Measurements from ENCODE around the gene EEFSEC. TPM values are rescaled to one million over a fixed set of nuclear protein-coding genes. Genes with fewer than 3 reads are reported as not detected.

The EEFSEC gene
- total and polyA plus RNA-seq, 2 of the 4 experiments (the other 2 are of a cell fraction) = 4.5 to 9.3 TPM

DNA sequence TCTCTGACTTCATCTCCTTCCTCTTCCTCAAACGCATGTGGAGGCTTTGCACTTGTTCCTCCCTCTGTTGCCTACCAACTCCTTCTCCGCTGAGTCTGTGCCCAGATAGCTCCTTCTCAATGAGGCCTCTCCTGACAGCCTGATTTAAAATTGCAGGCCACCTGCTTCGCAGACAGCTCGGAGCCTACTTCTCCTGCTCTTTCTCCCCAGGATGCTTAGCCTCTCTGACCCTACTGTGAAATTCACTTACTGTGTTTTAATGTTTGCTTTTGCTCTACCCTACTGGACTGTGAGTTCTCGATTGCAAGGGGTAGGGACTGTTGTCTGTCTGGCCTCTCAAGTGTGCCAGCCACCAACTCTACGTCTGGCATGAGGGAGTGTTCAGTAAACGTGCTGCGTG, 83.4 kb downstream of the EEFSEC start:
- in situ Hi-C loops (cut with MboI; ENCODE audit: low sequenced_read_pairs) = no loop called here
- Histone ChIP-seq H3K9me1 (ENCODE audit: insufficient read depth, low read length) (0 out of 2 replicates have a peak, but pooled peaks cover 10% of the 10 kb centered on the region), H3K27me3 (ENCODE audit: control insufficient read depth, insufficient read depth, low read length) (no peaks in the 10 kb centered on the region), H3K4me2 (ENCODE audit: low read depth, low read length) (no peak overlapping the region), H3K27ac (ENCODE audit: insufficient read depth, low read length) (no peak overlapping the region), H3K79me1 (ENCODE audit: low read depth in 1 of 2, low read length in 2 of 2) (peaks cover 3 to 10% of the 10 kb centered on the region in 2 experiments; a peak in 3 of 4 replicates), H2BK120ac (ENCODE audit: low read depth, low read length) (no peak overlapping the region), H3K9me3 (ENCODE audit: control insufficient read depth, insufficient read depth, low read length) (no peaks in the 10 kb centered on the region), H3K4ac (ENCODE audit: low read depth, low read length) (no peak overlapping the region), H3K14ac (replicated peaks; ENCODE audit: low read depth, low read length) (no peak overlapping the region), H3K36me3 (ENCODE audit: control insufficient read depth, insufficient read depth, low read length) (no peaks in the 10 kb centered on the region), H3K56ac (ENCODE audit: extremely low read depth, insufficient read depth, low read length) (no peak overlapping the region), H2BK20ac (ENCODE audit: low read depth, low read length) (no peak overlapping the region), H3K23ac (ENCODE audit: low read depth, low read length) (no peak overlapping the region; the same call in 1 of the 2 replicates), H3K4me1 (ENCODE audit: control insufficient read depth, insufficient read depth, low read length) (peaks cover under 1% of the 10 kb centered on the region; the same call in 1 of the 2 replicates), H4K91ac (ENCODE audit: insufficient read depth, low read depth, low read length) (no peak overlapping the region), H3K4me3 (ENCODE audit: insufficient read depth, low read depth, low read length) (no peak overlapping the region), H2BK15ac (ENCODE audit: low read depth, low read length) (no peak overlapping the region), H2AK5ac (ENCODE audit: low read depth, low read length) (no peak overlapping the region), H4K8ac (ENCODE audit: low read depth in 2 of 2, low read length in 2 of 2) (no peak overlapping the region), H3K18ac (ENCODE audit: low read depth, low read length) (no peak overlapping the region), H3K9ac (ENCODE audit: low read depth, low read length) (no peak overlapping the region), H2AK9ac (replicated peaks; ENCODE audit: low read depth, low read length, poor library complexity) (no peak overlapping the region), H4K5ac (ENCODE audit: low read depth, low read length) (no peak overlapping the region), H2BK5ac (ENCODE audit: low read depth, low read length, poor library complexity, severe bottlenecking) (no peak overlapping the region), H4K20me1 (ENCODE audit: insufficient read depth, low read length) (peaks cover 7% of the 10 kb centered on the region), H2AFZ (replicated peaks; ENCODE audit: low read length, poor library complexity) (no peak overlapping the region)
- TF ChIP-seq CHD1 (IDR thresholded peaks at IDR 0.05; ENCODE audit: low read depth, low read length) (no peak), FOS (IDR thresholded peaks at IDR 0.05; ENCODE audit: low read depth, low read length) (no peak), RCOR1 (IDR thresholded peaks at IDR 0.05; ENCODE audit: insufficient replicate concordance, low read length) (no peak), ELK1 (IDR thresholded peaks at IDR 0.05; ENCODE audit: borderline replicate concordance, low read depth, low read length) (no peak), RAD21 (IDR thresholded peaks at IDR 0.05; ENCODE audit: low read length) (no peak), POLR2A (IDR thresholded peaks at IDR 0.05; ENCODE audit: low read depth, low read length) (no peak), BHLHE40 (IDR thresholded peaks at IDR 0.05; ENCODE audit: low read depth, low read length) (no peak), CEBPB (IDR thresholded peaks at IDR 0.05; ENCODE audit: low read depth, low read length) (no peak), MAZ (IDR thresholded peaks at IDR 0.05; ENCODE audit: borderline replicate concordance, low read depth, low read length) (no peak), MXI1 (IDR thresholded peaks at IDR 0.05; ENCODE audit: borderline replicate concordance, low read depth, low read length) (no peak), RFX5 (IDR thresholded peaks at IDR 0.05; ENCODE audit: low read depth, low read length) (no peak), SMC3 (IDR thresholded peaks at IDR 0.05; ENCODE audit: low read depth, low read length) (no peak), CTCF (conservative IDR thresholded peaks at IDR 0.05; ENCODE audit: low read depth, low read length) (no peak)
- ChIA-PET POLR2A (ENCODE audit: unreplicated experiment) (no interaction called here), CTCF (no interaction called here)
- dilution Hi-C loops (cut with HindIII; ENCODE audit: low sequenced_read_pairs, unreplicated experiment) = no loop called here
- BruUV-seq (replicated peaks) = no TSS peak
- intact Hi-C loops (cut with micrococcal nuclease) = no loop called here
- WGBS, 2 experiments (ENCODE audit: extremely low coverage in 2 of 2, insufficient read length in 1 of 2) = 83% methylated on average over 2 of the region's 8 CpGs; no CpG with 5 or more reads in 1 of the 2 experiments
- DNase-seq = no peak
- no peak for ATAC-seq (ENCODE audit: low read depth)
